ENCODE results near the gene CDC25B. TPM values are rescaled to one million over a fixed set of nuclear protein-coding genes. Genes with fewer than 3 reads are reported as not detected.

CDC25B gene
- total and polyA plus RNA-seq, 2 donors (not counting 3 experiments of a cell fraction or from before 2014, with no cell fraction given): 46.7 to 76.5 TPM

DNA sequence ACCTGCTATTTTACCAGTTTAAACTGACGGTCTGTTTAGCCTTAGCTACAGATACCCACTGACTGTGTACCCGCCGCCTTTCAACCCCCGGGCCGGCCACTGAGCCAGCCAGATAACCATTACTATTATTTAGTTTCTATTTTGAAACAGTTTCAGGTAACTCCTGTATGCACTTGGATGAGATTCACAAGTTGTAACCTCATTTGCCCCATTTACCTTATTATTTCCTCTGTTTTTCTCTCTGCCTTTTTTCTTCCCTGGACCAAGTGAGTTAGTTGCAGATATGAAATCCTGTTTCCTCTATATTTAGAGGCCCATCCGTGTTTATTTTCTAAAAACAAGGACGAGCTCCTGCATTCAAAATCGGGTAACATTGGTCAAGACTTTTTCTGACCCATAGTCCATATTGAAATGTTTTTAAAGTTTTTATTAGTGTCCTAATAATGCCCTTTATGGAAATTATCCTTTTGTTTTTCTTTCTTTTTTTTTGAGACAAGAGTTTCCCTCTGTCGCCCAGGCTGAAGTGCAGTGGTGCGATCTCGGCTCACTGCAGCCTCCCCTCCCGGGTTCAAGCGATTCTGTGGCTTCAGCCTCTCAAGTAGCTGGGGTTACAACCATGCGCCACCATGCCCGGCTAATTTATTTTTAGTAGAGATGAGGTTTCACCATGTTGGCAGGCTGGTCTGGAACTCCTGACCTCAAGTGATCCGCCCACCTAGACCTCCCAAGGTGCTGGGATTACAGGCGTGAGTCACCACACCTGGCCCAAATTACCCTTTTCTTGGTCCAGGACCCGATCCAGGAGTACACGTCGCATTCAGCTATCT is 25.0 kb downstream of the CDC25B start:
- no peak overlapping the region for H2AFZ ChIP-seq (ENCODE audit: low read depth, low read length)
- H3K9ac ChIP-seq (replicated peaks; ENCODE audit: extremely low read depth, insufficient read depth, low read length): peak overlapping the region; percentile 94
- ChIA-PET POLR2A (interaction anchor here (0.6 to 1.7 kb wide), 7 partner anchors 16 to 264 kb away, joined by 3 to 4 read pairs (median 3); partner anchors contain the start of gene CDC25B), CTCF (interaction anchor here (0.7 to 5.1 kb wide), 23 partner anchors 10 to 264 kb away, joined by 3 to 214 read pairs (median 5); partner anchors contain the start of genes ADISSP, CDC25B, CENPB and SPEF1)
- H3K4me1 ChIP-seq (ENCODE audit: control insufficient read depth, extremely low read depth, insufficient read depth, low read length): peaks cover 7% of the 10 kb centered on the region
- H3K27ac ChIP-seq (ENCODE audit: insufficient read depth, low read depth, low read length): peak overlapping the region; percentile 84
- H3K79me2 ChIP-seq (ENCODE audit: control insufficient read depth, insufficient read depth, low read length): peaks cover 4% of the 10 kb centered on the region
- H3K4me3 ChIP-seq (replicated peaks in 1 of 3; ENCODE audit: insufficient read depth in 1 of 3, low read depth in 1 of 3, low read length in 3 of 3): peak overlapping the region; percentile 50 to 86 (median 55)
- no peaks in the 10 kb centered on the region for H3K9me3 ChIP-seq (replicated peaks; ENCODE audit: control insufficient read depth, insufficient read depth, low read length)
- dilution Hi-C loops (cut with MboI; ENCODE audit: extremely low pct_ligation_motif_present, low sequenced_read_pairs): no loop called here
- intact Hi-C loops (cut with micrococcal nuclease): loop anchor here (1.0 to 2.0 kb wide), 8 partner anchors 10 to 193 kb away; partner anchors contain the start of genes CDC25B, CENPB, MAVS and PANK2
- no peaks in the 10 kb centered on the region for H4K20me1 ChIP-seq (replicated peaks; ENCODE audit: control insufficient read depth, extremely low read depth, insufficient read depth, low read length)
- H3K9me1 ChIP-seq (replicated peaks; ENCODE audit: control insufficient read depth, extremely low read depth, insufficient read depth, low read length): no peaks in the 10 kb centered on the region
- no TSS peak for BruUV-seq (replicated peaks)
- TF ChIP-seq, protein P1, sequence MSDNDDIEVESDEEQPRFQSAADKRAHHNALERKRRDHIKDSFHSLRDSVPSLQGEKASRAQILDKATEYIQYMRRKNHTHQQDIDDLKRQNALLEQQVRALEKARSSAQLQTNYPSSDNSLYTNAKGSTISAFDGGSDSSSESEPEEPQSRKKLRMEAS (IDR thresholded peaks at IDR 0.05; ENCODE audit: insufficient read depth, insufficient read length): no peak
- TF ChIP-seq FOS (IDR thresholded peaks at IDR 0.05; ENCODE audit: borderline replicate concordance, insufficient read depth, low read length): no peak
- TF ChIP-seq POLR2A (IDR thresholded peaks at IDR 0.05; ENCODE audit: low read depth, low read length): no peak
- TF ChIP-seq, protein P2, sequence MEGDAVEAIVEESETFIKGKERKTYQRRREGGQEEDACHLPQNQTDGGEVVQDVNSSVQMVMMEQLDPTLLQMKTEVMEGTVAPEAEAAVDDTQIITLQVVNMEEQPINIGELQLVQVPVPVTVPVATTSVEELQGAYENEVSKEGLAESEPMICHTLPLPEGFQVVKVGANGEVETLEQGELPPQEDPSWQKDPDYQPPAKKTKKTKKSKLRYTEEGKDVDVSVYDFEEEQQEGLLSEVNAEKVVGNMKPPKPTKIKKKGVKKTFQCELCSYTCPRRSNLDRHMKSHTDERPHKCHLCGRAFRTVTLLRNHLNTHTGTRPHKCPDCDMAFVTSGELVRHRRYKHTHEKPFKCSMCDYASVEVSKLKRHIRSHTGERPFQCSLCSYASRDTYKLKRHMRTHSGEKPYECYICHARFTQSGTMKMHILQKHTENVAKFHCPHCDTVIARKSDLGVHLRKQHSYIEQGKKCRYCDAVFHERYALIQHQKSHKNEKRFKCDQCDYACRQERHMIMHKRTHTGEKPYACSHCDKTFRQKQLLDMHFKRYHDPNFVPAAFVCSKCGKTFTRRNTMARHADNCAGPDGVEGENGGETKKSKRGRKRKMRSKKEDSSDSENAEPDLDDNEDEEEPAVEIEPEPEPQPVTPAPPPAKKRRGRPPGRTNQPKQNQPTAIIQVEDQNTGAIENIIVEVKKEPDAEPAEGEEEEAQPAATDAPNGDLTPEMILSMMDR (IDR thresholded peaks at IDR 0.05; ENCODE audit: extremely low read depth in 1 of 2, insufficient read depth in 1 of 2, low read depth in 1 of 2, low read length in 2 of 2): no peak
- TF ChIP-seq EZH2 (IDR thresholded peaks at IDR 0.05; ENCODE audit: borderline replicate concordance, low read depth, low read length, severe bottlenecking): no peak
- TF ChIP-seq POLR2AphosphoS5 (IDR thresholded peaks at IDR 0.05; ENCODE audit: insufficient read depth, low read depth, low read length): no peak
- no peak for TF ChIP-seq JUN (IDR thresholded peaks at IDR 0.05; ENCODE audit: borderline replicate concordance, insufficient read depth, insufficient read length, low read depth)
- TF ChIP-seq MYC (IDR thresholded peaks at IDR 0.05; ENCODE audit: low read depth, low read length): no peak
- TF ChIP-seq GATA2 (IDR thresholded peaks at IDR 0.05; ENCODE audit: insufficient read depth, insufficient read length, low read depth, low read length): no peak
- DNase-seq (ENCODE audit: low read depth, low spot score) (no peak), FAIRE-seq (peak; percentile 71)
- H3K4me2 ChIP-seq (ENCODE audit: insufficient read depth, low read length): peak overlapping the region; percentile 92
- H3K27me3 ChIP-seq (ENCODE audit: control insufficient read depth in 2 of 2, insufficient read depth in 2 of 2, low read length in 2 of 2): no peaks in the 10 kb centered on the region
- peaks cover 2 to 14% of the 10 kb centered on the region in 2 experiments for H3K36me3 ChIP-seq (ENCODE audit: control insufficient read depth in 2 of 2, extremely low read depth in 1 of 2, insufficient read depth in 2 of 2, low read length in 2 of 2)
